ENCODE data around the gene LIPC. TPM values are rescaled to one million over a fixed set of nuclear protein-coding genes. Genes with fewer than 3 reads are reported as not detected.

The LIPC gene
- total RNA-seq, 2 donors from 2014 or later: 2.9 to 13.8 TPM

GRCh38 chr15:58541410-58542087 is 109.8 kb downstream of the LIPC start:
- no peaks in the 10 kb centered on the region for H3K9me3 ChIP-seq
- intact Hi-C loops (cut with DNase I): no loop called here

GRCh38 chr15:58543664-58544335 is 112.0 kb downstream of the LIPC start:
- no peak for TF ChIP-seq CTCF (IDR thresholded peaks at IDR 0.05)
- H3K4me3 ChIP-seq: no peak overlapping the region
- intact Hi-C loops (cut with DNase I): no loop called here
- H3K27ac ChIP-seq: no peak overlapping the region
- no peaks in the 10 kb centered on the region for H3K4me1 ChIP-seq
- H3K9ac ChIP-seq (ENCODE audit: low read depth in 2 of 2, low read length in 2 of 2): no peak overlapping the region
- no peak for DNase-seq
- no peaks in the 10 kb centered on the region for H3K27me3 ChIP-seq
- H3K9me3 ChIP-seq: no peaks in the 10 kb centered on the region
- no peaks in the 10 kb centered on the region for H3K36me3 ChIP-seq

More at GRCh38 chr15:58541410-58542087, 109.8 kb downstream of the LIPC start:
- TF ChIP-seq CTCF (IDR thresholded peaks at IDR 0.05): no peak
- H3K4me1 ChIP-seq: no peaks in the 10 kb centered on the region
- no peak overlapping the region for H3K4me3 ChIP-seq
- H3K9ac ChIP-seq (ENCODE audit: low read depth in 2 of 2, low read length in 2 of 2): no peak overlapping the region
- no peak for DNase-seq
- H3K27me3 ChIP-seq: no peaks in the 10 kb centered on the region
- H3K36me3 ChIP-seq: no peaks in the 10 kb centered on the region
- H3K27ac ChIP-seq: no peak overlapping the region

- Histone ChIP-seq H3K9ac (ENCODE audit: low read depth in 2 of 2, low read length in 2 of 2) (no peak overlapping the region), H3K9me3 (no peaks in the 10 kb centered on the region), H3K4me1 (no peaks in the 10 kb centered on the region), H3K4me3 (no peak overlapping the region), H3K27me3 (no peaks in the 10 kb centered on the region), H3K36me3 (no peaks in the 10 kb centered on the region), H3K27ac (no peak overlapping the region)
- no peak for DNase-seq
- no peak for TF ChIP-seq CTCF (IDR thresholded peaks at IDR 0.05)
- intact Hi-C loops (cut with DNase I): no loop called here
Observed at GRCh38 chr15:58544756-58545155, 113.0 kb downstream of the LIPC start.

- TF ChIP-seq CTCF (IDR thresholded peaks at IDR 0.05): no peak
- H3K4me1 ChIP-seq: no peaks in the 10 kb centered on the region
- no peaks in the 10 kb centered on the region for H3K9me3 ChIP-seq
- no peak overlapping the region for H3K4me3 ChIP-seq
- H3K9ac ChIP-seq (ENCODE audit: low read depth in 2 of 2, low read length in 2 of 2): no peak overlapping the region
- no peaks in the 10 kb centered on the region for H3K36me3 ChIP-seq
- intact Hi-C loops (cut with DNase I): no loop called here
- no peak overlapping the region for H3K27ac ChIP-seq
- DNase-seq: no peak
- no peaks in the 10 kb centered on the region for H3K27me3 ChIP-seq
Observed at GRCh38 chr15:58545307-58546065, 113.7 kb downstream of the LIPC start.

GRCh38 chr15:58546066-58546591 is 114.3 kb downstream of the LIPC start:
- no peak overlapping the region for H3K27ac ChIP-seq

More at GRCh38 chr15:58546066-58546591, 114.3 kb downstream of the LIPC start:
- no peak for TF ChIP-seq CTCF (IDR thresholded peaks at IDR 0.05)
- Histone ChIP-seq H3K36me3 (no peaks in the 10 kb centered on the region), H3K9ac (ENCODE audit: low read depth in 2 of 2, low read length in 2 of 2) (no peak overlapping the region), H3K9me3 (no peaks in the 10 kb centered on the region), H3K27me3 (no peaks in the 10 kb centered on the region), H3K4me3 (no peak overlapping the region), H3K4me1 (no peaks in the 10 kb centered on the region)
- intact Hi-C loops (cut with DNase I): no loop called here
- DNase-seq: no peak
